Measurements from ENCODE around the gene SELENOW. TPM values are rescaled to one million over a fixed set of nuclear protein-coding genes. Genes with fewer than 3 reads are reported as not detected.

SELENOW gene
- total and polyA plus RNA-seq, 2 of the 8 experiments (the other 6 are each of a cell fraction or from before 2014, with no cell fraction given): 371 to 588 TPM

GRCh38 chr19:47750752-47751151 lies 27.8 kb upstream of the SELENOW start:
- no peak overlapping the region for H3K14ac ChIP-seq (ENCODE audit: insufficient read length)
- peaks cover 10% of the 10 kb centered on the region; the same call in 1 of the 2 replicates for H3K79me1 ChIP-seq (ENCODE audit: low read depth, low read length)
- H2BK15ac ChIP-seq (ENCODE audit: low read length): no peak overlapping the region
- peaks cover 3 to 37% of the 10 kb centered on the region in 2 experiments; a peak in 3 of 4 replicates for H3K79me2 ChIP-seq (ENCODE audit: control insufficient read depth in 1 of 2, insufficient read depth in 2 of 2, low read length in 2 of 2)
- H3K27ac ChIP-seq (ENCODE audit: low read depth, low read length): no peak overlapping the region
- H2AK5ac ChIP-seq (ENCODE audit: low read depth, low read length): no peak overlapping the region
- H3K23me2 ChIP-seq (ENCODE audit: low read depth, low read length): peaks cover 2% of the 10 kb centered on the region; the same call in 1 of the 2 replicates
- H2AFZ ChIP-seq (ENCODE audit: low read length): no peak overlapping the region
- TF ChIP-seq GABPA (IDR thresholded peaks at IDR 0.05; ENCODE audit: borderline replicate concordance, insufficient read depth, low read length): no peak
- no peak for TF ChIP-seq SUZ12 (IDR thresholded peaks at IDR 0.05; ENCODE audit: low read length)
- no peak for TF ChIP-seq SIX5 (IDR thresholded peaks at IDR 0.05; ENCODE audit: low read depth, low read length)
- 0 out of 2 replicates have a peak, but pooled peaks have one; percentile 30 for TF ChIP-seq POLR2AphosphoS5 (IDR thresholded peaks at IDR 0.05; ENCODE audit: low read depth, low read length)
- no peak overlapping the region for H3K23ac ChIP-seq (ENCODE audit: insufficient read length)
- no peak overlapping the region for H2BK12ac ChIP-seq (ENCODE audit: low read depth, low read length)
- H3K36me3 ChIP-seq (ENCODE audit: control insufficient read depth in 2 of 4, insufficient read depth in 4 of 4, low read length in 3 of 4): peaks cover 43 to 80% (median 73%) of the 10 kb centered on the region in 4 experiments
- no peak overlapping the region for H3K9ac ChIP-seq (replicated peaks in 1 of 4; ENCODE audit: extremely low read depth in 1 of 4, low read depth in 3 of 4, low read length in 3 of 4)
- FAIRE-seq (no peak), DNase-seq (ENCODE audit: low read depth in 1 of 2, low spot score in 2 of 2) (no peak)
- H2BK5ac ChIP-seq (ENCODE audit: low read depth, low read length): no peak overlapping the region
- H3K9me3 ChIP-seq (ENCODE audit: insufficient read depth in 2 of 2, low read depth in 1 of 2, low read length in 1 of 2): no peaks in the 10 kb centered on the region
- H4K20me1 ChIP-seq (replicated peaks in 1 of 2; ENCODE audit: control insufficient read depth in 1 of 2, insufficient read depth in 2 of 2, low read length in 2 of 2): peaks cover 10 to 13% of the 10 kb centered on the region in 2 experiments
- H3K4me1 ChIP-seq (replicated peaks in 1 of 4; ENCODE audit: control insufficient read depth in 3 of 4, insufficient read depth in 4 of 4, low read length in 3 of 4): peaks cover 0 to 6% (median 0%) of the 10 kb centered on the region in 4 experiments; a peak in 3 of 7 replicates
- no peak overlapping the region for H3K18ac ChIP-seq (ENCODE audit: extremely low read depth, low read length)
- H3K4me3 ChIP-seq (ENCODE audit: extremely low read depth in 1 of 4, insufficient read depth in 2 of 4, low read depth in 3 of 4, low read length in 4 of 4): no peak overlapping the region
- POLR2A ChIA-PET (ENCODE audit: partially characterized antibody): interaction anchor here (0.6 to 11.1 kb wide), 13 partner anchors 6 to 56 kb away, joined by 3 to 204 read pairs (median 6); partner anchors contain the start of gene EHD2
- H2BK120ac ChIP-seq (replicated peaks; ENCODE audit: low read depth, low read length): no peak overlapping the region
- WGBS, 2 experiments (ENCODE audit: extremely low coverage in 1 of 2, insufficient coverage in 1 of 2, insufficient read length in 1 of 2, insufficient replicate concordance in 2 of 2, low coverage in 1 of 2, low lambda C conversion rate in 2 of 2, missing lambda C conversion rate in 1 of 2): 96% methylated on average over 17 of the region's 18 CpGs; no CpG with 5 or more reads in 1 of the 2 experiments
- H3K4ac ChIP-seq (replicated peaks; ENCODE audit: insufficient read length, low read depth, low read length): no peak overlapping the region
- no peak overlapping the region for H2BK20ac ChIP-seq (ENCODE audit: low read length)
- H3K56ac ChIP-seq (replicated peaks; ENCODE audit: insufficient read length, low read depth, low read length): no peak overlapping the region
- H3K4me2 ChIP-seq (ENCODE audit: insufficient read depth in 1 of 2, low read depth in 2 of 2, low read length in 2 of 2): no peak overlapping the region
- no peak overlapping the region for H4K5ac ChIP-seq (ENCODE audit: insufficient read length, low read depth, low read length)
- H4K8ac ChIP-seq (ENCODE audit: extremely low read depth, insufficient read depth, low read length): no peak overlapping the region; the same call in 1 of the 2 replicates
- CTCF ChIA-PET (ENCODE audit: partially characterized antibody): interaction anchor here (0.9 to 1.7 kb wide), 4 partner anchors 10 to 314 kb away, joined by 3 to 7 read pairs (median 4); no protein-coding TSS in a partner anchor
- H4K91ac ChIP-seq (replicated peaks; ENCODE audit: insufficient read length, low read length): no peak overlapping the region
- no peaks in the 10 kb centered on the region for H3K27me3 ChIP-seq (replicated peaks in 1 of 4; ENCODE audit: control insufficient read depth in 3 of 4, extremely low read depth in 1 of 4, insufficient read depth in 3 of 4, low read length in 3 of 4)

Data from H1 (cell line).